Activated CD4-positive, alpha-beta T cell treated with anti-CD3 and anti-CD28 coated beads, Interleukin-2, amount 50 U/mL, for 16 hours (primary cell): Measurements from ENCODE around the gene PGM1.
"Not testable (repeated sequence)": the region's sequence is repeated elsewhere in the genome, so short reads cannot be mapped to it uniquely, and the experiment has no call there.

Experiments
- DNase-seq: peaks from one replicate; pipeline ENCODE4 v3.0.0-alpha.2; 2020

PGM1 gene

DNA sequence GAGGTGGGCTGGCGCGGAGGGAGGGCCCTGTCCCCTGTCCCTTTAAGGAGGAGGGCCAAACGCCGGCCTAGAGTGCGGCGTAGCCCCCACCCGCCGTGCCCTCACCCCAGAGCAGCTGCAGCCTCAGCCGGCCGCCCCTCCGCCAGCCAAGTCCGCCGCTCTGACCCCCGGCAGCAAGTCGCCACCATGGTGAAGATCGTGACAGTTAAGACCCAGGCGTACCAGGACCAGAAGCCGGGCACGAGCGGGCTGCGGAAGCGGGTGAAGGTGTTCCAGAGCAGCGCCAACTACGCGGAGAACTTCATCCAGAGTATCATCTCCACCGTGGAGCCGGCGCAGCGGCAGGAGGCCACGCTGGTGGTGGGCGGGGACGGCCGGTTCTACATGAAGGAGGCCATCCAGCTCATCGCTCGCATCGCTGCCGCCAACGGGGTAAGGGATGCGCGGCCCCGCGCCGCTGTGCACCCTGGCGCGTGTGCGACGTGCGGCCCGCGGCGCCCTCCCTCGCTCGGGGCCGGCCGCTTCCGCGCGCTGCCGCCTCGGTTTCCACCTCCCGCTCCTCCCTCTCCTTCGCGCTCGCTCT is at the start of gene PGM1:
TSS of gene PGM1 (plus strand) at position 109 of the 583 bp plus-strand sequence. CDS start at position 187, 78 bp downstream.
- peak; percentile 77 for DNase-seq

DNA sequence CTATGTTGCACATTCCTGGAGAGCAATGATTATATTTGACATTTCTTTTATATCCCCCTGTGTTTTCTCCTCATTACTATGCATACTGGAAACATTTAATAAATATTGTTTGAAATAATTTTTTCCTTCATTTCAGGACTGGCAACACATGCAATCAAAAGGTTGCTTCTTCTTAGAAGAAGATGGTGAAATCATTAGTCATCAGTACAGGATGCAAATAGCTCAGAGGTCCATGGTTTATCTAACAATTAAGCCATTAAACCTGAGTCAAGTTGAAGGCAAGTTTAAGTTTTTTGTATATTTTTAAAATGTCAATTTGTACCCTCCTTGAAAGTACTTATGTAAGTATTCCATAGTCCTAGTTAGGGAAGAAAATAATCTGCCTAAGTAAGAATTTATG is 47.4 kb upstream of the PGM1 start:
- no peak for DNase-seq

GRCh38 chr1:63547621-63548294 is 45.5 kb upstream of the PGM1 start:
- DNase-seq: no peak

- no peak for DNase-seq
Observed at GRCh38 chr1:63548303-63548702, 44.9 kb upstream of the PGM1 start.

GRCh38 chr1:63548877-63549276 is 44.3 kb upstream of the PGM1 start:
- no peak for DNase-seq

DNA sequence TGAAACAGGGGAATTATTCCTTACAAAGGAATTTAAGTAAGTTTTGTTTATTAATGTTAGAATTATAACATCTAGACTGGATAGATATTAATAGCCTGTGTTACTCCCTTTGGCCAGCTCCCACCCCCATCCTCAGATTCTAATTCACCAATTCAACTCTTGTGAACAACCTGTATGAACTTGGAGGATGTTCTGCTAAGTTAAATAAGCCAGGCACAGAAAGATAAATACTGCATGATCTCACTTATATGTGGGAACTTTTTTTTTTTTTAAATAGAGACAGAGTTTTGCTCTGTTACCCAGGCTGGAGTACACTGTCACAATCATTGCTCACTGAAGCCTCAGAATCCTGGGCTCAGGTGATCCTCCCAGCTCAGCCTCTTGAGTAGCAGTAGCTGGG is 37.7 kb upstream of the PGM1 start:
- no peak for DNase-seq

GRCh38 chr1:63557365-63557987 is 35.7 kb upstream of the PGM1 start:
- DNase-seq: peak; percentile 5

- no peak for DNase-seq
Observed at GRCh38 chr1:63559357-63559756, 33.9 kb upstream of the PGM1 start.

DNA sequence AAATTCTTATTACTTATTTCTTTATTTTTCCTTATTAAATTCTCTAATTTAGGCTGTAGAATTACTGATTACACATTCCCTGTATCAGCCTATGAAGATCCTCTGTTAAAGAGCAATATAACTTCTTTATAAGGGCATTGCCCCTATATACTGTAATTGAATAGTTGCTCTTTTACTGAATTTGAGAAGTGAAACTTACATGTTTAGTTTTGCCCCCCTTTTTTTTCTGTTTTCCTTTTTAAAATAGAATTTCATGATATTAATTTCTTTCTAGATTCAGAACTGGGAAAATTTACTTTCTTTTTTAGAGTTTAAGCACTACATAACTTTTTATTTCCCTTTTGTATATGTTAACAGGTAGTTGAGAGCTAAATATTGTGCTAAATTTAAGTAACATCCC is 29.5 kb upstream of the PGM1 start:
- DNase-seq: no peak

DNA sequence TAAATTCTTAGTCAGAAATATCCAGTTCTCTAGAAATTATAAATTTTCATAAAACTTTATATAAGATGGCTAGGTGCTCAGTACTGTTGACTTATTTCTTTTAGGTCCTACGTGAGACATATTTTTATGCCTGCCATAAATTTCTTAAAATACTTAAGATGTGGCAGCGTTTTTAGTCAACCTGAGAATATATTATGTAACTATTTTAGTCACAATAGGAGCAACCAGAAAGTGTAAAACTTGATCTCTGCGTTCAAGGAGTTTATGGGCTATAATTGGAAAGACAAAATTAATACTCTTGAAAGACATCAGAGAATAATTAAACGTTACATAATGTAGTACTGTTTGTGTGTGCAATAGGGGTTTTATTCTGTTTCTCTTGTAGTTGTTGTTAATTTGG is 24.1 kb upstream of the PGM1 start:
- DNase-seq: no peak

DNA sequence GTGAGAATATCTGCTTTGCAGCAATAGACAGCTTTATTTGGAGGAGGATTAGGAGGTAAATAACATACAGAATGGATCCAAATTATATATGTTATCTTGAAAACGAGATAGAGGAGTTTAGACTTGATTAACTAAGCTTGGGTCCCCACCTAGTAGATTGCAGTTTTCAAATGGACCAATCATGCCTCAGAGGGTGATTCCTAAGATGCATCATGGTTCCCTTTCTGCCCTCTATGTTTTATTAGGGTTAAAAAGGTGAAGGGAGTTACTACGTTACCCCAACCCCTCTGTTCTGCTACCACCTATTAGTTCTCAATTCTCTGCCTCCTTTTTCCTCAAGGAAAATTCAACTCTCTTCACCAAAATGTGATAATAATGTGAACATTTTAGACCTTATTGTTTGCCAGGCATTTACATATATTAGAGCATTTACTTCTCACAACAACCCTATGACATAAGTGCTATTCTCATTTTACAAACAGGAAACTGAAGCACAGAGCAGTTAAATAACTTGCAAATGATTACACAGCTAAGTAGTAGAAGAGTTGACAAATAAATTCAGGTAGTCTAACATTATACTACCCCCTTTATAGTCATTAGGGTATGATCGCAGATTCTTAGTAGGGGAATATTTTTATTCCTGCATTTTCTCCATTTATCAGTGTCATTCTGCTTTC is 23.4 kb upstream of the PGM1 start:
- DNase-seq: no peak

DNA sequence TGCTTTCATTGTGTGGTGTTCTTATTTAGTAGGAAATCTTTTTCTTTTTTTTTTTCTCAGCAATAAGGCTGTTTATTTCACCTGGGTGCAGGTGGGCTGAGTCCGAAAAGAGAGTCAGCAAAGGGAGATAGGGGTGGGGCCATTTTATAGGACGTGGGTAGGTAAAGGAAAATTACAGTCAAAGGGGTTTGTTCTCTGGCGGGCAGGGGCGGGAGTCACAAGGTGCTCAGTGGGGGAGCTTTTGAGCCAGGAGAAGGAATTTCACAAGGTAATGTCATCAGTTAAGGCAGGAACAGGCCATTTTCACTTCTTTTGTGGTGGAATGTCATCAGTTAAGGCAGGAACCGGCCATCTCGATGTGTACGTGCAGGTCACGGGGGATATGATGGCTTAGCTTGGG is 20.5 kb upstream of the PGM1 start:
- DNase-seq: not testable (repeated sequence)

DNA sequence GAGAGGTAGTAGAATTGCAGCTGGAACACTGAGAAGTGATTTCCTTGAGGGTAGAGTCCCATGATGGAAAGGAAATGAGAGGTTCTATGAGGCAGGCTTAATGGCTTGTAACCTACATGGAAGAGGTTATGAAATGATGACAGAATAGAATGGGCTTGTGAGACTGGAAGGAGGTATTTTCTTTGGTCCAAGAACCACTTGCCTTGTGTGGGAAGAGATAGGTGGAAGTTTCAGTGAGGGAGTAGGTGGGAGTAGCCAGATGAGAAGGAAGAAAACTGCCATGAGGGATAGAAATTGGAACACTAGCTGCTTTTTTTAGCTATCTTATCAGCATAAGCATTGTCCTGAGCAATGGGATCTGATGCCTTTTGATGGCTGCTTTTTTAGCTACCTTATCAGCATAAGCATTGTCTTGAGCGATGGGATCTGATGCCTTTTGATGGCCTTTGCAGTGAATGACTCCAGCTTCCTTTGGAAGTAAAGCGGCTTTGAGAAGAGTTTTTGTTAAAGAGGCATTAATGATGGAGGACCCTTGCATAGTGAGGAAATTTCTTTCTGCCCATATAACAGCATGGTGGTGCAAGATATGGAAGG is 18.9 kb upstream of the PGM1 start:
- not testable (repeated sequence) for DNase-seq

DNA sequence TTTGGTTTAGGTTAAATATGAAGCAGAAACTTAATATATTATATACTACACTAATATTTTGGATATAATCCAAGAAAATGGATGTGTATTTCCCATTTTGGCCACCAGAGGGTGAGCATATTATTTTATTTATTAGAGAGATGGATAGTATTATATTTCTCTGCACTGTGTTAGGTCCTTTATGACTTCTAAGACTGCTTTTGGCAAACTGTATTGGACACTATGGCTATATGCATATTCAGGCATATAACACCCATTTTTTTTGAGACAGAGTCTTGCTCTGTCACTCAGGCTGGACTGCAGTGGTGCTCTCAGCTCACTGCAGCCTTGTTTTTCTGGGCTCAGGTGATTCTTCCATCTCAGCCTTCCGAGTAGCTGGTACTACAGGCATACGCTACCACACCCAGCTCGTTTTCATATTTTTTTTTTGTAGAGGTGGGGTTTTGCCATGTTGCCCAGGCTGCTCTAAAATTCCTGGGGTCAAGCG is 17.8 kb upstream of the PGM1 start:
- DNase-seq: peak; percentile 12

DNA sequence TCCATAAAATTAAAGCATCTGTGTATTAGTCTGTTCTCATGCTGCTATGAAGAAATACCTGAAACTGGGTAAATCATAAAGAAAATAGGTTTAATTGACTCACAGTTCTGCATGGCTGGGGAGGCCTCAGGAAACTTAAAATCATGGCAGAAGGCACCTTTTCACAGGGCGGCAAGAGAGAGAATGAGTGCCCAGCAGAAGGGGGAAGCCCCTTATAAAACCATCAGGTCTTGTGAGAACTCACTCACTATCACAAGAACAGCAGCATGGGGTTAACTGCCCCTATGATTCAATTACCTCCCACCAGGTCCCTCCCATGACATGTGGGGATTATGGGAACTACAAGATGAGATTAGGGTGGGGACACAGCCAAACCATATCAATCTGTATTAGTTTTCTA is 6.9 kb upstream of the PGM1 start:
- not testable (repeated sequence) for DNase-seq

- DNase-seq: no peak
Observed at GRCh38 chr1:63590166-63590560, 3.0 kb upstream of the PGM1 start.

GRCh38 chr1:63592536-63593302 is 492 bp upstream of the PGM1 start:
- DNase-seq: peak; percentile 63

GRCh38 chr1:63593886-63594605 is 835 bp downstream of the PGM1 start:
- peak; percentile 82 for DNase-seq

DNA sequence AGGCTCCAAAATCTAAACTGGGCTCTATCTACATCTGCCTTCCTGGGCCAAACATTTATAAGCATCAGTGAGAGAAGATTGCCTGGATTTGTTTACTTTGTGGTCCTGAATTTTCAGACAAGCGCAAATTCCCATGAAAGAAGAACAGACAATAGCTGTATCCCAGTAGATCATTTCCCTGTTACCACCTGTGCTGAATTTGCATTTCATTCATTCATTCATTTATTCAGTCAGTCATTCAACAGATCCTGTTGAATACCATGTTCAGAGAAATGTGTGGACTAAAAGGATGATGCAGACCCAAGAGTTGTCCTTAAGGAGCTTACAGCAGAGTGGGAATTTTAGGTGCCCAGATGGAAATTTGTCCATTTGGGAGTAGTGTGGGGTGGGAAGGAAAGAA is 2.2 kb downstream of the PGM1 start:
- no peak for DNase-seq

- DNase-seq: no peak
Observed at GRCh38 chr1:63599799-63600198, 6.6 kb downstream of the PGM1 start.

GRCh38 chr1:63600248-63600647 is 7.0 kb downstream of the PGM1 start:
- DNase-seq: no peak

GRCh38 chr1:63601061-63601460 is 7.8 kb downstream of the PGM1 start:
- no peak for DNase-seq
